ENCODE measurements around the gene POLR3GL.

DNA sequence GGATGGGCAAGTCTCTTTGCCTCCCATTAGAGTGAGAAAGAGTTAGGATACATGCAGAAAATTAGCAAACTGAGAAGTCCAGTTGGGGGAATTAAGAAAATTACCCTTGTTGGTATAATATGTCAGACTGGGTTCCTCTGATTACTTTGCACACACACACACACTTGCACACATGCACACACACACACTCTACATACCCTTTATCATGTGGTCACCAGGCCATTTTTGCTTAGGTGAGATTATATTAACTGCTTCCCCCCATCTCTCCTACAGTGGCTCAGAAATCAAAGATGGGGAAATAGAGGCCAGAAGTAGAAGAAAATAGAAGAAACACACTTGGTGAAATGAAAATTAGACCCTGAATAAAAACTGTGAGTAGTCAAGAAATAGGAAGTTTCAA is 5.8 kb upstream of the POLR3GL start:
- no peak for TF ChIP-seq EZH2 (IDR thresholded peaks at IDR 0.05; ENCODE audit: low read length)
- TF ChIP-seq, protein P1, sequence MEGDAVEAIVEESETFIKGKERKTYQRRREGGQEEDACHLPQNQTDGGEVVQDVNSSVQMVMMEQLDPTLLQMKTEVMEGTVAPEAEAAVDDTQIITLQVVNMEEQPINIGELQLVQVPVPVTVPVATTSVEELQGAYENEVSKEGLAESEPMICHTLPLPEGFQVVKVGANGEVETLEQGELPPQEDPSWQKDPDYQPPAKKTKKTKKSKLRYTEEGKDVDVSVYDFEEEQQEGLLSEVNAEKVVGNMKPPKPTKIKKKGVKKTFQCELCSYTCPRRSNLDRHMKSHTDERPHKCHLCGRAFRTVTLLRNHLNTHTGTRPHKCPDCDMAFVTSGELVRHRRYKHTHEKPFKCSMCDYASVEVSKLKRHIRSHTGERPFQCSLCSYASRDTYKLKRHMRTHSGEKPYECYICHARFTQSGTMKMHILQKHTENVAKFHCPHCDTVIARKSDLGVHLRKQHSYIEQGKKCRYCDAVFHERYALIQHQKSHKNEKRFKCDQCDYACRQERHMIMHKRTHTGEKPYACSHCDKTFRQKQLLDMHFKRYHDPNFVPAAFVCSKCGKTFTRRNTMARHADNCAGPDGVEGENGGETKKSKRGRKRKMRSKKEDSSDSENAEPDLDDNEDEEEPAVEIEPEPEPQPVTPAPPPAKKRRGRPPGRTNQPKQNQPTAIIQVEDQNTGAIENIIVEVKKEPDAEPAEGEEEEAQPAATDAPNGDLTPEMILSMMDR (optimal IDR thresholded peaks at IDR 0.05 in 1 of 3, IDR thresholded peaks at IDR 0.05 in 1 of 3, conservative IDR thresholded peaks at IDR 0.05 in 1 of 3; ENCODE audit: extremely low read depth in 1 of 3, insufficient read depth in 2 of 3, low read length in 3 of 3) = no peak
